IMR-90 (cell line): ENCODE measurements around the gene CELA2B. TPM values are rescaled to one million over a fixed set of nuclear protein-coding genes. Genes with fewer than 3 reads are reported as not detected.

Source experiments
- BHLHE40 ChIP-seq: fragments of 150-350 bp; IDR thresholded peaks from 2 replicates; pipeline ENCODE4 v1.6.1; 2016; ENCODE audit warnings: mild to moderate bottlenecking, low read depth, low read length
- CTCF ChIP-seq: conservative IDR thresholded peaks from 2 replicates; pipeline ENCODE4 v1.5.1; 2012; ENCODE audit warnings: mild to moderate bottlenecking, low read depth, low read length, improper control_type of control experiment
- ELK1 ChIP-seq: fragments of 150-350 bp; IDR thresholded peaks from 2 replicates; pipeline ENCODE4 v1.6.1; 2016; ENCODE audit warnings: low read depth, mild to moderate bottlenecking, low read length, moderate library complexity, borderline replicate concordance
- polyA plus RNA-seq, 3 experiments: library from polyadenylated mRNA; depleted of rRNA; stranded (reverse); fragments of >200 nt; gene quantifications; 2 replicates each; pipeline ENCODE4 v1.2.3, GENCODE V29; 2012; ENCODE audit warnings: low replicate concordance in 1 of 3
- total RNA-seq: library from RNA; depleted of rRNA; stranded (reverse); fragments of >200 nt; gene quantifications from 2 replicates; pipeline ENCODE4 v1.2.3, GENCODE V29; 2012

CELA2B gene
- total and polyA plus RNA-seq, 2 of the 4 experiments (the other 2 are of a cell fraction), result not detected

GRCh38 chr1:15526021-15526489 lies 50.2 kb downstream of the CELA2B start (continued):
- TF ChIP-seq ELK1 (no peak), CTCF (no peak), BHLHE40 (no peak)
